Suprapubic skin (tissue), 4 donors: ENCODE measurements around the gene MLPH.

Experiments used
- POLR2A ChIP-seq, 2 donors: fragments of 450-650 bp; IDR thresholded peaks; one replicate each; pipeline ENCODE4 v1.6.1; 2017; ENCODE audit warnings: antibody characterized with exemption in 2 of 2, mild to moderate bottlenecking in 2 of 2, moderate library complexity in 2 of 2
- POLR2AphosphoS5 ChIP-seq, 3 donors: sonication (generic); formaldehyde crosslinking; IDR thresholded peaks; one replicate each; pipeline ENCODE4 v1.6.1; 2017; ENCODE audit warnings: antibody characterized with exemption in 3 of 3
- TF ChIP-seq, protein P1 (sequence below), 2 donors: fragments of 200-600 bp in 1 of 2; fragments of 450-650 bp in 1 of 2; sonication (generic) in 1 of 2; IDR thresholded peaks; one replicate each; pipeline ENCODE4 v1.5.1; 2016 to 2019; ENCODE audit warnings: antibody characterized with exemption in 2 of 2, mild to moderate bottlenecking in 1 of 2, moderate library complexity in 1 of 2

DNA sequence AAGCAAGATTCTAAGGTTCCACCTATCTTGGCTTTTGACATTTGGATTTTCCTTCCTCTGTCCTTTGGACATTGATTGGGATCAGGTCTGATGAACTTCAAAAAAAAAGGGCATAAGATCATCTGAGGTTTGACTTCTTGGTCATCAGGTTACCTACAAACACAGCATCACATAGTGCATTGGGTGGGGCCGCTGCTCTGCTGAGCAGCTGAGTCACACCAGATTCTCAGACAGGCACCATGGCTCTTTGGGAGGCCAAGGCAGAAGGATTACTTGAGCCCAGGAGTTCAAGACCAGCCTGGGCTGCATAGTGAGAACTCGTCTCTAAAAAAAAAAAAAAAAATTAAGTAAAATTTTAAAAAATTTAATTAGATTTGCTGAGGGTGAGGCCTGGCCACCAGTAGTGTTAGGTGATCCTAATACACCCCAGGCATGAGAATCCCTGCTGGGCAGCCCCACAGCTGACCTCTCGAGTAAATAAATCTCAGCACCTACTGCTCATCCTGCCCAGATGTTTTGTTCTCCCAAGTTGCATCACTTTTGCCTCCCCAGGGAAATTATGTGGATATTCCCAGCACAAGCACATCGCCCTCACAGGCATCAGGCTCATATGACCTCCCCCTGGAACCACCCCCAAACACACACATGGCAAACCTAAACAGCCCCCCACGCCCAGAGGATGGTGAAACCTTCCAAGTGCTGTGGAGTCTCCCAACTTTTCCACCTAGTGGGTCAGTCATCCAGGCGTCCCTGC is 5.3 kb downstream of the MLPH start:
- TF ChIP-seq, protein P1, sequence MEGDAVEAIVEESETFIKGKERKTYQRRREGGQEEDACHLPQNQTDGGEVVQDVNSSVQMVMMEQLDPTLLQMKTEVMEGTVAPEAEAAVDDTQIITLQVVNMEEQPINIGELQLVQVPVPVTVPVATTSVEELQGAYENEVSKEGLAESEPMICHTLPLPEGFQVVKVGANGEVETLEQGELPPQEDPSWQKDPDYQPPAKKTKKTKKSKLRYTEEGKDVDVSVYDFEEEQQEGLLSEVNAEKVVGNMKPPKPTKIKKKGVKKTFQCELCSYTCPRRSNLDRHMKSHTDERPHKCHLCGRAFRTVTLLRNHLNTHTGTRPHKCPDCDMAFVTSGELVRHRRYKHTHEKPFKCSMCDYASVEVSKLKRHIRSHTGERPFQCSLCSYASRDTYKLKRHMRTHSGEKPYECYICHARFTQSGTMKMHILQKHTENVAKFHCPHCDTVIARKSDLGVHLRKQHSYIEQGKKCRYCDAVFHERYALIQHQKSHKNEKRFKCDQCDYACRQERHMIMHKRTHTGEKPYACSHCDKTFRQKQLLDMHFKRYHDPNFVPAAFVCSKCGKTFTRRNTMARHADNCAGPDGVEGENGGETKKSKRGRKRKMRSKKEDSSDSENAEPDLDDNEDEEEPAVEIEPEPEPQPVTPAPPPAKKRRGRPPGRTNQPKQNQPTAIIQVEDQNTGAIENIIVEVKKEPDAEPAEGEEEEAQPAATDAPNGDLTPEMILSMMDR (IDR thresholded peaks at IDR 0.05): no peak
- TF ChIP-seq POLR2A (IDR thresholded peaks at IDR 0.05): no peak
- TF ChIP-seq POLR2AphosphoS5 (IDR thresholded peaks at IDR 0.05): no peak
